SJCRH30 (cell line): ENCODE results near the gene DNAJB14. TPM values are rescaled to one million over a fixed set of nuclear protein-coding genes. Genes with fewer than 3 reads are reported as not detected.

Experiments
- DNase-seq, 2 experiments: peaks; one replicate each; pipeline ENCODE4 v3.0.0-alpha.2; 2015 to 2020
- H3K27ac ChIP-seq: fragments of 250-450 bp; sonication (Bioruptor Pico); 2 replicates; pipeline ENCODE4 v1.5.1; 2020; ENCODE audit warnings: mild to moderate bottlenecking, moderate library complexity
- H3K27me3 ChIP-seq: fragments of 250-450 bp; sonication (Bioruptor Pico); 2 replicates; pipeline ENCODE4 v1.5.1; 2020; ENCODE audit warnings: mild to moderate bottlenecking, moderate library complexity
- H3K36me3 ChIP-seq: fragments of 250-450 bp; sonication (Bioruptor Pico); 2 replicates; pipeline ENCODE4 v1.5.1; 2020; ENCODE audit warnings: mild to moderate bottlenecking, moderate library complexity
- H3K4me1 ChIP-seq: fragments of 250-450 bp; sonication (Bioruptor Pico); 2 replicates; pipeline ENCODE4 v1.5.1; 2020; ENCODE audit warnings: mild to moderate bottlenecking, moderate library complexity
- H3K4me3 ChIP-seq: fragments of 250-450 bp; sonication (Bioruptor Pico); 2 replicates; pipeline ENCODE4 v1.5.1; 2020; ENCODE audit warnings: mild to moderate bottlenecking, moderate library complexity
- H3K9me3 ChIP-seq: fragments of 250-450 bp; sonication (Bioruptor Pico); replicated peaks from 2 replicates; pipeline ENCODE4 v1.5.1; 2020; ENCODE audit warnings: mild to moderate bottlenecking, moderate library complexity
- total RNA-seq: library from RNA; depleted of rRNA; stranded (reverse); fragments of >200 nt; shearing (Covaris generic); gene quantifications from 2 replicates; pipeline ENCODE4 v1.2.3, GENCODE V29; 2014

Gene DNAJB14
- total RNA-seq, 1 experiment from 2014 or later, result 26.1 TPM

- no peaks in the 10 kb centered on the region for H3K36me3 ChIP-seq
- no peaks in the 10 kb centered on the region for H3K4me1 ChIP-seq
- H3K9me3 ChIP-seq, result no peaks in the 10 kb centered on the region
- H3K4me3 ChIP-seq, result no peak overlapping the region
- H3K27ac ChIP-seq, result no peak overlapping the region
- DNase-seq, result no peak
- no peaks in the 10 kb centered on the region for H3K27me3 ChIP-seq
Measured at GRCh38 chr4:99863804-99864203, 82.6 kb downstream of the DNAJB14 start.

DNA sequence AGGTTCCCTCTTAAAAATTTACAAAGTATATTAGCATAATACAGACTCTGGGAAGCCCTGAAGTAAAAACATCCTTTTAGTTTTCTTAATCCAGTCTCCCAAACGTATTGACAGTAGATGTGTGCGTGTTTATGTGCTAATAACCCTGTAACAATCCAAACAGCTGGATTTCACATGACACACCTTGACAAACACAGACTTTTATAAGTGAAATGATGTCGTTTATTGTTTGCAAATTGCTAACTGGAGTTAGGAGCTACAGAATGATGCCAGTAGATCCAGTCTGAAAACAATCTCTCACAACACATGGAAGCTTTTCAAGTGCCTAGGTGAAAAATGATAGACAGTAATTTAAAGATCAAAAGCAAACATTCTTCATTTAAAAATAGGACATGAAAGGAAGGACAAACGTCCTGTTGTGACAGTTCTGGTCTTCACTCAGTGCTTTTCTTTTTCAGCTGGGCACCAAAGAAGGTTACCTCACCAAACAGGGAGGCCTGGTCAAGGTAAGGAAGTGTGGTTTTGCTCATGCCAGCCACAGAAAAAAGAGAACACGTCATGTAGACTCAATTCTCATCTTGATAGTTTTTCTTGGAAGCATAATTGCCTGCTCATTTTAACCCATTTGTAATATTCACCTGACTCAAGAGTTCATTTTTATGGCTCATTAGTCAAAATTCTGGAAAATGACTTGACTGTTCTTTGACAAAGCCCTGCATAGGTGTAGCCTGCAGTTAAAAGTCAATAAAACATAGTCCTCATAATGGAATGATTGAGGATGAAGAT, 85.1 kb downstream of the DNAJB14 start:
- Histone ChIP-seq H3K4me3 (no peak overlapping the region), H3K36me3 (no peaks in the 10 kb centered on the region), H3K4me1 (no peaks in the 10 kb centered on the region), H3K27me3 (no peaks in the 10 kb centered on the region), H3K27ac (no peak overlapping the region), H3K9me3 (no peaks in the 10 kb centered on the region)
- DNase-seq, result no peak

DNA sequence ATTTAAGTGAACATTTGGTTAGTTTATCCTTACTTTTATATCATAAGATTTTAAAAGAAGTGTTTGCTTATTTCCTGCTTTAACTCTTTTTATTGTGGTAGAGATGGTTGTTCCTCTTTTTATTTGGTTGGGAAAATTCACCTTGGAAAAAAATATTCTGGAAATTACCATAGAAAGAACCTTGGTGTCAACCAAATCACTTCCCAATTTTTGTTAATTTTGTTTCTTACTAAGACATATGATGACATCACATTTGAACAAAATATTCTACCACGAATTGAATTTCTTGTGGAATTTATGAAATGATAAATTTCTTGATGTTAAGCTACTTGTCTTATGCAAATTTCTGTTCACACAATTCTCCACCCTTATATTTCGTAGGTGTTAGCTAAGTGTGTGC, 85.9 kb downstream of the DNAJB14 start:
- no peak overlapping the region for H3K4me3 ChIP-seq
- H3K9me3 ChIP-seq, result no peaks in the 10 kb centered on the region
- H3K27me3 ChIP-seq, result no peaks in the 10 kb centered on the region
- DNase-seq, result no peak
- H3K4me1 ChIP-seq, result no peaks in the 10 kb centered on the region
- H3K27ac ChIP-seq, result no peak overlapping the region
- no peaks in the 10 kb centered on the region for H3K36me3 ChIP-seq

DNA sequence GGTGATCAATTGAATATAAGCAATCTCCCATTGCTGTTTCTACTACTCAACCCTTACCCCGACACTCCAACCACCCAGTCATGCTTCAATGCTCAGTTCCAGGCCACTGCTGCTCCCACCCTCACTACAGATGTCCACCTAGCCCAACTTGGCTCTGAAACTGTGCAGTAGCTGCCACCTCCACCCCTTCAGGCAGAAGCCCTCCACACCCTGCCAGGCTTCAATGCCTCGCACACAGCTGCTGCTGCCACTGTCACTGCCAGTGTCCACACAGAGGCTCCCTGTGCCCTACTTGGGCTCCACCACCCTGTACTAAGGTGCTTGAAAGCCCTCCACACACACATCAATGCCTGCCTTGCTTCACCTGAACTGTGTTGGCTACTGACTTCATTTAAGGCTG, 86.8 kb downstream of the DNAJB14 start:
- no peak overlapping the region for H3K27ac ChIP-seq
- no peak overlapping the region for H3K4me3 ChIP-seq
- no peaks in the 10 kb centered on the region for H3K36me3 ChIP-seq
- no peaks in the 10 kb centered on the region for H3K4me1 ChIP-seq
- H3K9me3 ChIP-seq, result no peaks in the 10 kb centered on the region
- DNase-seq, result no peak
- no peaks in the 10 kb centered on the region for H3K27me3 ChIP-seq

- DNase-seq, result no peak
- H3K4me3 ChIP-seq, result no peak overlapping the region
- no peaks in the 10 kb centered on the region for H3K4me1 ChIP-seq
- H3K36me3 ChIP-seq, result no peaks in the 10 kb centered on the region
- H3K27ac ChIP-seq, result no peak overlapping the region
- H3K9me3 ChIP-seq, result no peaks in the 10 kb centered on the region
- H3K27me3 ChIP-seq, result no peaks in the 10 kb centered on the region
Measured at GRCh38 chr4:99857307-99857706, 89.1 kb downstream of the DNAJB14 start.

- Histone ChIP-seq H3K27ac (no peak overlapping the region), H3K9me3 (no peaks in the 10 kb centered on the region), H3K4me1 (no peaks in the 10 kb centered on the region), H3K36me3 (no peaks in the 10 kb centered on the region), H3K4me3 (no peak overlapping the region), H3K27me3 (no peaks in the 10 kb centered on the region)
- DNase-seq, result no peak
Measured at GRCh38 chr4:99856166-99856565, 90.3 kb downstream of the DNAJB14 start.

- no peaks in the 10 kb centered on the region for H3K9me3 ChIP-seq
- no peaks in the 10 kb centered on the region for H3K4me1 ChIP-seq
- no peak for DNase-seq
Measured at GRCh38 chr4:99855678-99856077, 90.7 kb downstream of the DNAJB14 start.

DNA sequence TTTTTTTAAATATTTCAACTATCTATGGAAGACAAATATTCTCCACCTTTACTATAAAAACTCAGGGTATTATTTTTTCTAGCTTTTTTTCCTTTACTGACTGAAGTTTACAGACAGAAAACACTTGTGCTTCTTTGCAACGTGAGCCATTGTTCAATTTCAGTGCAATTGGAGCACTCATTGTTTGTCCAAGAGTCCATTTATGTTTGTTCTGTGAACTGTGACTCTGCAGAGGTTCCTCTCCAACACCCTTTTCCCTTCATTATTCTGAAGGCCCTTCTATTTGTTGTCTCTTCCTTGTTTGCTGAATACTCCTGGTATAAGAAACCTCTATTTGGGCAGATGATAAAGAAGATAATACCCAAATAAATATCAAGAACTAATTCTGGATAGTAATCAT, 92.4 kb downstream of the DNAJB14 start:
- Histone ChIP-seq H3K9me3 (no peaks in the 10 kb centered on the region), H3K36me3 (no peaks in the 10 kb centered on the region), H3K27ac (no peak overlapping the region), H3K4me1 (no peaks in the 10 kb centered on the region), H3K4me3 (no peak overlapping the region), H3K27me3 (no peaks in the 10 kb centered on the region)
- no peak for DNase-seq

More at GRCh38 chr4:99855678-99856077, 90.7 kb downstream of the DNAJB14 start:
- Histone ChIP-seq H3K4me3 (no peak overlapping the region), H3K27me3 (no peaks in the 10 kb centered on the region), H3K27ac (no peak overlapping the region), H3K36me3 (no peaks in the 10 kb centered on the region)

- Histone ChIP-seq H3K36me3 (no peaks in the 10 kb centered on the region), H3K4me1 (no peaks in the 10 kb centered on the region), H3K4me3 (no peak overlapping the region), H3K27me3 (no peaks in the 10 kb centered on the region), H3K27ac (no peak overlapping the region), H3K9me3 (no peaks in the 10 kb centered on the region)
- no peak for DNase-seq
Measured at GRCh38 chr4:99853190-99853589, 93.2 kb downstream of the DNAJB14 start.

DNA sequence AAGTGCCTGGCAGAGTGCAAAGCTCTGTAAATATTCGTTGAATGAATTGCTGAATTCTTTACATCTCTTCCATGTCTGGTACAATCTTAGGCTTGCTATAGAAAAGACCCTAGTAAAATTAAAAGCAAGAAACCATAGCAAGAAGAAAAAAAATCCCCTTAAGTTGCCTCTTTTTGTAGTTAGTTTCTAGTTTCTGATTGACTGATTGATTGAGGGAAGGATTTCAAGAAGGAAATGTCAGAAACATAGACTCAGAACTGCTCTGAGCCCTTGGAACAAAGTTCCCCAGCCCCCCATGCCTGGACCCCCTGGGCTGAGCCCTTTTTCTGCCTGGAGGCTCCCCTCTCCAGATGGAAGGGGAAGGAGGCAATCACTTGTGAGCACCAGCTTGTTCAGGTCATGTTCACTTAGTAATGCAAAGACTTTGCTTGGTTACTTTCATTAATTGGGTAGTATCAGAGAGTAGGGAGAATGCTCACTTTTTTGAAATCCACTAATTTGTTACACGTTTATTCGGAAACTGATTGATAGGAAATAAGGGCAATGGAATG, 94.1 kb downstream of the DNAJB14 start:
- H3K27ac ChIP-seq, result no peak overlapping the region
- no peaks in the 10 kb centered on the region for H3K27me3 ChIP-seq
- no peaks in the 10 kb centered on the region for H3K4me1 ChIP-seq
- H3K4me3 ChIP-seq, result no peak overlapping the region
- no peak for DNase-seq
- H3K9me3 ChIP-seq, result no peaks in the 10 kb centered on the region
- no peaks in the 10 kb centered on the region for H3K36me3 ChIP-seq

DNA sequence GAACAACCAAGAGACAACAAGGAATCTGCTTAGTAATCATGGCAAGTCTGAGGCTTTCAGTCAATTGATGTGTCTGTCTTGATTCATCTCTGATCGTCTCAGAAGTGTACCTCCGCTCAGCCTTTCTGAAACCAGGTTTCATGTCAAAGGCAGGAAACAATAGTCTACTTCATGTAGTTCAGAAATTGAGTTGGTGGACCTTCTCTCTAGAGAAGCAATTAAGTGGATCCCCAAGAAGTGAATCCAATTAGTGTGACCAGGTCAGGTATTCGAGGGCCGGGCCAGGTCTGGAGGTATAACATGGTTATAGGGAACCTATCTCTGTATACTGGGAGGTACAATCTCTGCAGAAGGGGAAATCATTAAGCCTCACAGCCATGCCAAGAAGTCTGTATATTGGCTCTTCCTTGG, 97.8 kb downstream of the DNAJB14 start:
- H3K4me1 ChIP-seq, result no peaks in the 10 kb centered on the region
- H3K27me3 ChIP-seq, result no peaks in the 10 kb centered on the region
- DNase-seq, result no peak
- no peak overlapping the region for H3K27ac ChIP-seq
- H3K9me3 ChIP-seq, result no peaks in the 10 kb centered on the region
- no peak overlapping the region for H3K4me3 ChIP-seq
- no peaks in the 10 kb centered on the region for H3K36me3 ChIP-seq

GRCh38 chr4:99847362-99847976, 98.9 kb downstream of the DNAJB14 start:
- Histone ChIP-seq H3K36me3 (no peaks in the 10 kb centered on the region), H3K27ac (no peak overlapping the region), H3K9me3 (no peaks in the 10 kb centered on the region), H3K4me1 (no peaks in the 10 kb centered on the region), H3K4me3 (no peak overlapping the region), H3K27me3 (no peaks in the 10 kb centered on the region)
- no peak for DNase-seq

GRCh38 chr4:99846891-99847290, 99.5 kb downstream of the DNAJB14 start:
- no peak overlapping the region for H3K27ac ChIP-seq
- H3K36me3 ChIP-seq, result no peaks in the 10 kb centered on the region
- no peaks in the 10 kb centered on the region for H3K4me1 ChIP-seq
- DNase-seq, result no peak
- no peaks in the 10 kb centered on the region for H3K27me3 ChIP-seq
- no peak overlapping the region for H3K4me3 ChIP-seq
- no peaks in the 10 kb centered on the region for H3K9me3 ChIP-seq
